Measurements from ENCODE around the gene C21orf91.

C21orf91 gene

GRCh38 chr21:17819114-17819876 is at the start of gene C21orf91:
C21orf91 (minus strand) TSS chr21:17819356; CDS start chr21:17818318, 1,038 bp downstream.
- peak within 1 kb of the TSS; percentile 69 for H3K4me3 ChIP-seq (ENCODE audit: low read depth, low read length)
- TF ChIP-seq MYC (IDR thresholded peaks at IDR 0.05; ENCODE audit: low read depth, low read length), result no peak
- TF ChIP-seq POLR2A (IDR thresholded peaks at IDR 0.05; ENCODE audit: extremely low read depth, insufficient read length), result peak; percentile 64
- DNase-seq (ENCODE audit: low read depth), result peak; percentile 83

GRCh38 chr21:17866590-17866989 is 47.4 kb upstream of the C21orf91 start:
- DNase-seq (ENCODE audit: low read depth), result no peak
- no peak overlapping the region for H3K4me3 ChIP-seq (ENCODE audit: low read depth, low read length)
- no peak for TF ChIP-seq MYC (IDR thresholded peaks at IDR 0.05; ENCODE audit: low read depth, low read length)
- TF ChIP-seq, protein P1, sequence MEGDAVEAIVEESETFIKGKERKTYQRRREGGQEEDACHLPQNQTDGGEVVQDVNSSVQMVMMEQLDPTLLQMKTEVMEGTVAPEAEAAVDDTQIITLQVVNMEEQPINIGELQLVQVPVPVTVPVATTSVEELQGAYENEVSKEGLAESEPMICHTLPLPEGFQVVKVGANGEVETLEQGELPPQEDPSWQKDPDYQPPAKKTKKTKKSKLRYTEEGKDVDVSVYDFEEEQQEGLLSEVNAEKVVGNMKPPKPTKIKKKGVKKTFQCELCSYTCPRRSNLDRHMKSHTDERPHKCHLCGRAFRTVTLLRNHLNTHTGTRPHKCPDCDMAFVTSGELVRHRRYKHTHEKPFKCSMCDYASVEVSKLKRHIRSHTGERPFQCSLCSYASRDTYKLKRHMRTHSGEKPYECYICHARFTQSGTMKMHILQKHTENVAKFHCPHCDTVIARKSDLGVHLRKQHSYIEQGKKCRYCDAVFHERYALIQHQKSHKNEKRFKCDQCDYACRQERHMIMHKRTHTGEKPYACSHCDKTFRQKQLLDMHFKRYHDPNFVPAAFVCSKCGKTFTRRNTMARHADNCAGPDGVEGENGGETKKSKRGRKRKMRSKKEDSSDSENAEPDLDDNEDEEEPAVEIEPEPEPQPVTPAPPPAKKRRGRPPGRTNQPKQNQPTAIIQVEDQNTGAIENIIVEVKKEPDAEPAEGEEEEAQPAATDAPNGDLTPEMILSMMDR (IDR thresholded peaks at IDR 0.05; ENCODE audit: low read depth, low read length), result no peak
- TF ChIP-seq, protein P2, sequence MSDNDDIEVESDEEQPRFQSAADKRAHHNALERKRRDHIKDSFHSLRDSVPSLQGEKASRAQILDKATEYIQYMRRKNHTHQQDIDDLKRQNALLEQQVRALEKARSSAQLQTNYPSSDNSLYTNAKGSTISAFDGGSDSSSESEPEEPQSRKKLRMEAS (IDR thresholded peaks at IDR 0.05; ENCODE audit: low read depth, low read length), result no peak
- TF ChIP-seq POLR2A (IDR thresholded peaks at IDR 0.05; ENCODE audit: extremely low read depth, insufficient read length), result no peak

DNA sequence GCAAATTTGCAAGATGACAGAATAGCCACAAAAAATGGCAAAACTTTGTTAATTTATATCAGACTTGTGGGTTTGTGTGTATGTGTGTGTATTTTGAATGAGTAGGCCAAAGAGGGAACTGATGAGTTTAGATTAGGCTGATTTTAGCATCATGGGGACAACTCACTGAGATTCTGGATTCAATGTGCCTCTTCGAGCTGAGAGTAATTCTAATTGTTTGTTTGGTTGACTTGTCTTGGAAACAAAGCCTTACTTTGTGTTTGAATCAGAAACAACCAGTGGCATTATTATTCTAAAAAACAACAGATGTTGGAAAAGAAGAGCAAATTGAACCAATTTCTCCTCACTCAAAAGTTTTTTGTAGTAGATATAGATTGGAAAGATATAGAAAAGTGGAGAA is 40.5 kb upstream of the C21orf91 start:
- no peak overlapping the region for H3K4me3 ChIP-seq (ENCODE audit: low read depth, low read length)
- DNase-seq (ENCODE audit: low read depth), result no peak
- TF ChIP-seq POLR2A (IDR thresholded peaks at IDR 0.05; ENCODE audit: extremely low read depth, insufficient read length) (no peak), MYC (IDR thresholded peaks at IDR 0.05; ENCODE audit: low read depth, low read length) (no peak)
- TF ChIP-seq, protein P1 (IDR thresholded peaks at IDR 0.05; ENCODE audit: low read depth, low read length), result no peak

DNA sequence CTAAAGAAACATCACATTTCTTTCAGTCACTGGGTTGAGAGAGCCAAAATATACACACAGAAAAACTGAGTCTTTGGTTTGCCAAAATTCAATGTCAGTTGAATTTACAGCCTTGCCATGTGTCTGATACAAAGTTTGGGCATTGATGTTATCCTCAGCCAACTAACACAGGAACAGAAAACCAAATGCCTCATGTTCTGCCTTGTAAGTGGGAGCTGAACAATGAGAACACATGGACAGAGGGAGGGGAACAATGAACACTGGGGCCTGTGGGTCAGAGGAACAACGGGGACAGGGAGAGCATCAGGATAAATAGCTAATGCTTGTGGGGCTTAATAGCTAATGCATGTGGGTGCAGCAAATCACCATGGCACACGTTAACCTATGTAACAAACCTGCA is 39.6 kb upstream of the C21orf91 start:
- TF ChIP-seq POLR2A (IDR thresholded peaks at IDR 0.05; ENCODE audit: extremely low read depth, insufficient read length) (no peak), MYC (IDR thresholded peaks at IDR 0.05; ENCODE audit: low read depth, low read length) (no peak)
- TF ChIP-seq, protein P1 (IDR thresholded peaks at IDR 0.05; ENCODE audit: low read depth, low read length), result no peak
- TF ChIP-seq, protein P2 (IDR thresholded peaks at IDR 0.05; ENCODE audit: low read depth, low read length), result no peak
- no peak for DNase-seq (ENCODE audit: low read depth)
- no peak overlapping the region for H3K4me3 ChIP-seq (ENCODE audit: low read depth, low read length)

- peak; percentile 9 for DNase-seq (ENCODE audit: low read depth)
- H3K4me3 ChIP-seq (ENCODE audit: low read depth, low read length), result no peak overlapping the region
- TF ChIP-seq, protein P2 (IDR thresholded peaks at IDR 0.05; ENCODE audit: low read depth, low read length), result no peak
Measured at GRCh38 chr21:17854745-17855144, 35.6 kb upstream of the C21orf91 start.

DNA sequence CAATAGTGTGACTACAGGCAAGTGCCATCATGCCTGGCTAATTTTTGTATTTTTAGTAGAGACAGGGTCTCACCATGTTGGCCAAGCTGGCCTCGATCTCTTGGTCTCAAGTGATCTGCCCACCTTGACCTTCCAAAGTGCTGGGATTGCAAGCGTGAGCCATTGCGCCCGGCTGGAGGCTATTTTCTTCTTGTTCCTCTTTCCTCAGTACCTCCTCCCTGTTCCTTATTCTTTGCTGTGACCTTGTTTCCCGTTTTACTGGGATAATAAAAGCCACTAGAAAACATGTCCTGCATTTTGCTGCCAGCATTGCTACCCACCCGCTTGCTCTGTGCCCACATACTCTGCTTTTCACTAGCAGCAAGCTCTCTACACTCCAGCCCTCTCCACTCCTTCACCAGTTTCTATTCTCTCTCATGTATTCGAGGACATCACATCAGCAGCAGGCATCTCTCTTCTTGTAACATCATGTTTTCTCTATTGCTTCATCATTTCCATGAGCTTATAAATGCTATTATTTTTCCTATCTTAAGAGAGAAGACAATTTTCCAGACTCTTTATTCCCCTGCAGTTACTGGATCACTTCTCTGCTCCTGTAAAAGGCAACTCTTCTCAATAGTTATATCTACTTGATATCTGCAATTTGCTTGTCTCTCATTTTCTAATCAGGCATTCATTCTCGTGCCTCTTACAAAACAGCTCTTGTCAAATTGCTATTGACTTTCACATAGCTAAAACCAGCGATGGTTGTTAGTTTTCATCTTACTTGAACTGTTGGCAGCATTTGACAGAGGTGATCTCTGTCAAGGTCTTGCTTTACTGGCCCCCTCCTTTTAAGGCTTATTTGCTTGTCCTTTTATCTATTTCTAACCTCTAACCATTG is 34.5 kb upstream of the C21orf91 start:
- DNase-seq (ENCODE audit: low read depth), result peak; percentile 0
- TF ChIP-seq MYC (IDR thresholded peaks at IDR 0.05; ENCODE audit: low read depth, low read length) (no peak), POLR2A (IDR thresholded peaks at IDR 0.05; ENCODE audit: extremely low read depth, insufficient read length) (no peak)
- TF ChIP-seq, protein P2 (IDR thresholded peaks at IDR 0.05; ENCODE audit: low read depth, low read length), result no peak
- TF ChIP-seq, protein P1 (IDR thresholded peaks at IDR 0.05; ENCODE audit: low read depth, low read length), result no peak
- no peak overlapping the region for H3K4me3 ChIP-seq (ENCODE audit: low read depth, low read length)
